ENCODE measurements around the gene FCER2.

Gene FCER2

DNA sequence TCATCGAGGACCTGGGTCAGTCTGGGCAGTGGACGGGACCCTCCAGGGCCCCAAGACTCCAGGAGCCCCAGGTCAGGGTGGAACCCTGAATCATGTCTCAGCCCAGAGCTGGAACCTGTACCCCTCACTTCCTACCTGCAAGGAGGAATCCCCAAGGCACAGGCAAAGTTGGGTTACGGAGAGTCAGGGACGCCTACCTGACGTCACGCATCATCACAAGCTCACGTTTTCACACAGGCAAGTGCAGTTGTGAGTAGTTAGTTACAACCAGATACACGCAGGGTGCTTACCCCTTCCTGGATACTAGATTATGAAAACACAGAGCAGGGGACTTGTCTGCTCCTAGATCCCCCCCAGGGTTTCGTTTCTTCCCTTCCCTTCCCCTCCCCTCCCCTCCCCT lies 31.1 kb downstream of the FCER2 start:
- no peak for DNase-seq (ENCODE audit: low read depth, low spot score)
- TF ChIP-seq, protein P1, sequence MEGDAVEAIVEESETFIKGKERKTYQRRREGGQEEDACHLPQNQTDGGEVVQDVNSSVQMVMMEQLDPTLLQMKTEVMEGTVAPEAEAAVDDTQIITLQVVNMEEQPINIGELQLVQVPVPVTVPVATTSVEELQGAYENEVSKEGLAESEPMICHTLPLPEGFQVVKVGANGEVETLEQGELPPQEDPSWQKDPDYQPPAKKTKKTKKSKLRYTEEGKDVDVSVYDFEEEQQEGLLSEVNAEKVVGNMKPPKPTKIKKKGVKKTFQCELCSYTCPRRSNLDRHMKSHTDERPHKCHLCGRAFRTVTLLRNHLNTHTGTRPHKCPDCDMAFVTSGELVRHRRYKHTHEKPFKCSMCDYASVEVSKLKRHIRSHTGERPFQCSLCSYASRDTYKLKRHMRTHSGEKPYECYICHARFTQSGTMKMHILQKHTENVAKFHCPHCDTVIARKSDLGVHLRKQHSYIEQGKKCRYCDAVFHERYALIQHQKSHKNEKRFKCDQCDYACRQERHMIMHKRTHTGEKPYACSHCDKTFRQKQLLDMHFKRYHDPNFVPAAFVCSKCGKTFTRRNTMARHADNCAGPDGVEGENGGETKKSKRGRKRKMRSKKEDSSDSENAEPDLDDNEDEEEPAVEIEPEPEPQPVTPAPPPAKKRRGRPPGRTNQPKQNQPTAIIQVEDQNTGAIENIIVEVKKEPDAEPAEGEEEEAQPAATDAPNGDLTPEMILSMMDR (IDR thresholded peaks at IDR 0.05; ENCODE audit: low read depth, low read length), result no peak
- no peak overlapping the region for H3K4me3 ChIP-seq (ENCODE audit: low read depth, low read length)
- in situ Hi-C loops (cut with HindIII; ENCODE audit: low sequenced_read_pairs), result no loop called here

DNA sequence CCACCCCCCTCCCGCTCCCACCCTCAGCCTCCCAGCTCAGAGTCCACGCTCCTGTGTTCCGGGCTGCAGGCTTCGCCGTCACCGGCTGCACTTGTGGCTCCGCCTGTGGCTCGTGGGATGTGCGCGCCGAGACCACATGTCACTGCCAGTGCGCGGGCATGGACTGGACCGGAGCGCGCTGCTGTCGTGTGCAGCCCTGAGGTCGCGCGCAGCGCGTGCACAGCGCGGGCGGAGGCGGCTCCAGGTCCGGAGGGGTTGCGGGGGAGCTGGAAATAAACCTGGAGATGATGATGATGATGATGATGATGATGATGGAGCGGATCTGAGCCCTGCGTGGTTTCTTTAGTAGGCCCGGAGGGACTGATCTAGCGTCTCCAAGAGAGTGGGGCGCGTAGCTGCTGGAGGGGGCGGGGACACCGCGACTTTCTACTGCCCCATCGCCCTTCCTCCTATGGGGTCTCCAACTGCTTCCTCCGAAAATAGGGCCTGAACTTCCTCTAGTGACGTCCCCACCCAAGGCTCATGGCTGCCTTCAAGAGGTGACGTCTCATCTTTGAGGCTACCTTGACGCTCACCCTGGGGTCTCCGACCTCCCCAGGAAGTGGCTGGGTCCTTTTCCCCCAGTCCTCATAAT lies 31.7 kb downstream of the FCER2 start:
- in situ Hi-C loops (cut with HindIII; ENCODE audit: low sequenced_read_pairs), result no loop called here
- H3K4me3 ChIP-seq (ENCODE audit: low read depth, low read length), result no peak overlapping the region
- TF ChIP-seq, protein P1 (IDR thresholded peaks at IDR 0.05; ENCODE audit: low read depth, low read length), result no peak
- no peak for DNase-seq (ENCODE audit: low read depth, low spot score)

DNA sequence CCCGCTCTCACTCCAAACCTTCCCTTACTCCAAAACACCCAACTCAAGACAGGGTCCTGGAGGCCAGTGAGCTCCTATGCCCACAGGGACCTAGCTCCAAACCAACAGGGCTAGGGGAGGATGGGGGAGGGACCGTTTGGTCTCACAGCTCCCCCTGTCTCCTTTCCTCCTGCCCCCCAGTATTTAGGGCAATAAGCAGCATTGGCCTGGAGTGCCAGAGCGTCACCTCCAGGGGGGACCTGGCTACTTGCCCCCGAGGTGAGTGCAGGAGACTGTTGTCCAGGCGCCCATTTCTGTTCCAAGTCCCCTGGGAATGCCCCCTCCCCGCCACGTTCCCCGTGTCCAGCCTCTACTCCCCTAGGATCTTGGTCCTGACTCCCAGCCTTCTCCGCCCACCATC lies 32.3 kb downstream of the FCER2 start:
- H3K4me3 ChIP-seq (ENCODE audit: low read depth, low read length), result no peak overlapping the region
- TF ChIP-seq, protein P1 (IDR thresholded peaks at IDR 0.05; ENCODE audit: low read depth, low read length), result no peak
- DNase-seq (ENCODE audit: low read depth, low spot score), result no peak
- in situ Hi-C loops (cut with HindIII; ENCODE audit: low sequenced_read_pairs), result no loop called here

DNA sequence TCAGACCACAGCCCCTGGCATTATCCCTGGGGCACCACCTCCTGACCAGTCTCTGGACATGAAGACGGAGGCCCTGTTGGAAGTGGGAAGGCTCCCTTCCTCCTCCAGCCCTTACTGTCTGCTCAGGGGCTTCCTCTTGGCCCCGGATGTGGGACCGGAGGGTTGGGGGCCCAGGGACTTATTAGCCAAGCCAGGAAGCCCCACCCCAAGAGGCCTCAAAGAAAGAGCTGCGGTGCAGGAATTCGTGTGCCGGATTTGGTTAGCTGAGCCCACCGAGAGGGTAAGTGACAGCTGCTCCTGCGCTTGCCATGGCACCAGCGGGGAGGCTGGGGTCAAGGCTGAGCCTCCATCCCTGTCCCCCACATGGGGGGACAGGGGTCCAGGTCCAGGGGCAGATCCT lies 33.1 kb downstream of the FCER2 start, which contains the start of gene RETN:
TSS of gene RETN (plus strand) at position 208 of the 400 bp plus-strand sequence. CDS start 278 bp downstream, outside the sequence.
- no peak for DNase-seq (ENCODE audit: low read depth, low spot score)
- no peak within 1 kb of the TSS for H3K4me3 ChIP-seq (ENCODE audit: low read depth, low read length)
- in situ Hi-C loops (cut with HindIII; ENCODE audit: low sequenced_read_pairs), result no loop called here
- TF ChIP-seq, protein P1 (IDR thresholded peaks at IDR 0.05; ENCODE audit: low read depth, low read length), result no peak

DNA sequence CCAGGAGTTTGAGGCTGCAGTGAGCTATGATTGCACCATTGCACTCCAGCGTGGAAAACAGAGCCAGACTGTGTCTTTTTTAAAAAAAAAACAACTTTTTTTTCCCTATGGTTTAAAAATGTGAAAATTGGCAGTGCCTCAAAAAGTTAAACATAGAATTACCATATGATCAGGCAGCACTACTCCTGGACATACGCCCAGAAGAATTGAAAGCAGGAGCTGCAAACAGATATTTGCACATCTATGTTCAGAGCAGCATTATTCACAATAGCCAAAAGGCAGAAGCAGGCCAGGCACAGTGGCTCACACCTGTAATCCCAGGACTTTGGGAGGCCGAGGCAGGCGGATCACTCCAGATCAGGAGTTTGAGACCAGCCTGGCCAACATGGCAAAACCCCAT lies 36.9 kb downstream of the FCER2 start:
- no peak overlapping the region for H3K4me3 ChIP-seq (ENCODE audit: low read depth, low read length)
- in situ Hi-C loops (cut with HindIII; ENCODE audit: low sequenced_read_pairs), result no loop called here
- DNase-seq (ENCODE audit: low read depth, low spot score), result no peak
- TF ChIP-seq, protein P1 (IDR thresholded peaks at IDR 0.05; ENCODE audit: low read depth, low read length), result no peak

DNA sequence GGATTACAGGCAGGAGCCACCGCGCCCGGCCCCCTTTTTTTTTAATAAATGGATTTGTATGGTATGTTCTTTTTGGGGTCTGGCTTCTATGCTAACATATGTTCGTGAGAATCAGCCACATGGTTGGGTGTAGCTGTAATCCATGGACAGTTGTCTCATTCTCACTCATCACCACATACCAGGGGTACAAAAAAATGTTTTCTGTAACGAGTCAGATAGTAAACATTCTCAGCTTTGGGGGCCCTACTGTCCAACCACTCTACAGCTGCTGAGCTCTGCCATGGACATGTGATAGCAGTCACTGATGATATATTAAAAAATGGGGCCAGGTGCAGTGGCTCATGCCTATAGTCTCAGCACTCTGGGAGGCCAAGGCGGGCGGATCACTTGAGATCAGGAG lies 38.2 kb downstream of the FCER2 start:
- no peak overlapping the region for H3K4me3 ChIP-seq (ENCODE audit: low read depth, low read length)
- in situ Hi-C loops (cut with HindIII; ENCODE audit: low sequenced_read_pairs), result no loop called here
- TF ChIP-seq, protein P1 (IDR thresholded peaks at IDR 0.05; ENCODE audit: low read depth, low read length), result no peak
- no peak for DNase-seq (ENCODE audit: low read depth, low spot score)
